DOHH2 (cell line): ENCODE data around the gene SEMA5A.

Experiments used
- EZH2phosphoT487 ChIP-seq: fragments of 200-600 bp; sonication (generic); IDR thresholded peaks from 2 replicates; pipeline ENCODE4 v1.6.1; 2017; ENCODE audit warnings: borderline replicate concordance, mild to moderate bottlenecking, antibody characterized with exemption, low read length, moderate library complexity, mixed read lengths
- TF ChIP-seq, protein P1 (sequence below): fragments of 200-600 bp; sonication (generic); IDR thresholded peaks from one replicate; pipeline ENCODE4 v1.5.1; 2014; ENCODE audit warnings: antibody characterized with exemption, mild to moderate bottlenecking, low read depth, low read length; ENCODE audit not compliant: poor library complexity, severe bottlenecking

DNA sequence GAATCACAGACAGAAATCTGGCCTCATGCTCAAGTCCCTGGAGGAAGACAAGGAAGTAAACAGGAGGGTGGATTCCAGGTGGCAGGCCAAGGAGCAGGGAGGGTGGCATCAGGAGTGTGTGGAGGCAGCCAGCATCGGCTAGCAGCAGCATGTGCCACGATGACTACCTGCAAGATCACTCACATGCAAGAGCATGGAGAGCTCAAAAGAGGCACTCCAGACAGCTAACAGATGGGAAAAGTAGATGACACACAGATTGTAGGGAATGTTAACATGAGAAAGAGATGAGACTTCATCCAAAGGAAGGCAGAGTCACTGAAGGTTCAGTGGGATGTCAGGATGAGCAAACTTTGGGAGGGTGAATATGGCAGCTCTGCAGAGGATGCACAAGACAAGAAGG, 104.3 kb downstream of the SEMA5A start:
- TF ChIP-seq, protein P1, sequence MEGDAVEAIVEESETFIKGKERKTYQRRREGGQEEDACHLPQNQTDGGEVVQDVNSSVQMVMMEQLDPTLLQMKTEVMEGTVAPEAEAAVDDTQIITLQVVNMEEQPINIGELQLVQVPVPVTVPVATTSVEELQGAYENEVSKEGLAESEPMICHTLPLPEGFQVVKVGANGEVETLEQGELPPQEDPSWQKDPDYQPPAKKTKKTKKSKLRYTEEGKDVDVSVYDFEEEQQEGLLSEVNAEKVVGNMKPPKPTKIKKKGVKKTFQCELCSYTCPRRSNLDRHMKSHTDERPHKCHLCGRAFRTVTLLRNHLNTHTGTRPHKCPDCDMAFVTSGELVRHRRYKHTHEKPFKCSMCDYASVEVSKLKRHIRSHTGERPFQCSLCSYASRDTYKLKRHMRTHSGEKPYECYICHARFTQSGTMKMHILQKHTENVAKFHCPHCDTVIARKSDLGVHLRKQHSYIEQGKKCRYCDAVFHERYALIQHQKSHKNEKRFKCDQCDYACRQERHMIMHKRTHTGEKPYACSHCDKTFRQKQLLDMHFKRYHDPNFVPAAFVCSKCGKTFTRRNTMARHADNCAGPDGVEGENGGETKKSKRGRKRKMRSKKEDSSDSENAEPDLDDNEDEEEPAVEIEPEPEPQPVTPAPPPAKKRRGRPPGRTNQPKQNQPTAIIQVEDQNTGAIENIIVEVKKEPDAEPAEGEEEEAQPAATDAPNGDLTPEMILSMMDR: no peak
- TF ChIP-seq EZH2phosphoT487: no peak
